Stimulated activated CD4-positive, alpha-beta T cell treated with anti-CD3 and anti-CD28 coated beads, Interleukin-1b, Interleukin-23, amount 100 ng/mL, for 24 hours (primary cell): ENCODE measurements around the gene GLRX.
"Not testable (repeated sequence)": the region's sequence is repeated elsewhere in the genome, so short reads cannot be mapped to it uniquely, and the experiment has no call there.

Source experiments
- DNase-seq, 4 experiments: peaks; one replicate each; pipeline ENCODE4 v3.0.0-alpha.2; 2020; ENCODE audit warnings: low read depth in 4 of 4, low spot score in 1 of 4

GLRX gene

GRCh38 chr5:95830226-95830625, 7.7 kb upstream of the GLRX start:
- DNase-seq: no peak

DNA sequence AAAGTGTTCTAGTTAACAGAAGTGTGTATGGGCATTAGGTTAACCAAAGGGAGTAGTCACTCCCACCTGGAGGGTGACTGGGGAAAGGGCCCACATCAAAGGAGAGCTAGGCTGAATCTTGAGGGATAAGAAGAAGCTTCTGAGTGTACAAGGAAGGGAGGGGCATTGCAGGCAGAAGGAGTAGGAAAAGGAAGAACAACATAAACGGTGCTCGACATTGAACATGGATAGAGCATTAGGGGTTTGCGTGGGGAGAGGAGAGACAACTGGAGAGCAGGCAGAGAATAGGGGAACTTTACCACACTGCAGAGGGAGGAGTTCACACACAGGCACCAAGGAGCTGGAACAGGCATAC, 5.3 kb upstream of the GLRX start:
- DNase-seq: no peak

DNA sequence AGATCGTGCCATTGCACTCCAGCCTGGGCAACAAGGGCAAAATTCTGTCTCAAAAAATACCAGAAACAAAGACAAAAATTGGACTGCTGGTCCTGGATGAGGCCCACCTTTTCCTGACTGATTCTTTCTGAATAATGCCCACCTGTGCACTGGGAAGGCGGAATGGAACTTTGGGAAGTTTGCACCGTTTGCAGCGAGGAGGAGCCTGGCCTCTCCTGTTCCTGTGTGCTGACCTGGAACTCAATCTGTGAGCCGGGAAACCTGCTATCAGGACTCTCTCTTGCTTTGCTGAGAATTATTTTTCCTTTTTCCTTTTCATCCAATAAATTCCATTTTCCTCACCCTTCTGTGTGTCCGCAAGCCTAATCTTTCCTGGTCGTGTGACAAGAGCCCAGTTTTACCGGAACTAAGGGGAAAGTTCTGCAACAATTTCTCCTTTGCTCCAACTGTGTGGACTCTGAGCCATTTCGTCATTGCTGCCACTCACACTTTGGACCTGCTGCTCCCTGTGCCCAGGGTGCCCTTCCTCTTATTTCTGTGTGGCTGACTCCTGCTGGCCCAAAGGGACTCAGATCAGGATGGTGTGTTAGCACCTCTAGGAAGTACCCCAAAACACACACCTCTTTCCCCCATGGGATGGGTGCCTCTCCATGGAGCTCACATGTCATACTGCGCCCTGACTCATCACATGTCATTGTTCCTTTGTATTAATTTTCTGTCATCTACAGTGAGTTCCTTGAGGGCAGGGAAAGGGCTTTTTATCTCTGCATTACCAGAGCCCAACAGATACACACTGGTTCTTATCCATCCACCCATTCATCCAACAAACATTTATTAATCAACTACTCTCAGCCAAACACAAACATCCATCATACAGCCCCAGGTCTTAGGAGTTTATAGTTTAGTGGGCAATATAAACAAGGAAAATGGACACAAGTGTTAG, 4.7 kb upstream of the GLRX start:
- DNase-seq: no peak

GRCh38 chr5:95825495-95825894, 3.0 kb upstream of the GLRX start:
- no peak for DNase-seq

GRCh38 chr5:95824747-95825146, 2.2 kb upstream of the GLRX start:
- no peak for DNase-seq

- no peak for DNase-seq
These were observed 1.4 kb upstream of the GLRX start for GRCh38 chr5:95823738-95824609.

- no peak for DNase-seq
These were observed 752 bp upstream of the GLRX start for GRCh38 chr5:95823218-95823737.

DNA sequence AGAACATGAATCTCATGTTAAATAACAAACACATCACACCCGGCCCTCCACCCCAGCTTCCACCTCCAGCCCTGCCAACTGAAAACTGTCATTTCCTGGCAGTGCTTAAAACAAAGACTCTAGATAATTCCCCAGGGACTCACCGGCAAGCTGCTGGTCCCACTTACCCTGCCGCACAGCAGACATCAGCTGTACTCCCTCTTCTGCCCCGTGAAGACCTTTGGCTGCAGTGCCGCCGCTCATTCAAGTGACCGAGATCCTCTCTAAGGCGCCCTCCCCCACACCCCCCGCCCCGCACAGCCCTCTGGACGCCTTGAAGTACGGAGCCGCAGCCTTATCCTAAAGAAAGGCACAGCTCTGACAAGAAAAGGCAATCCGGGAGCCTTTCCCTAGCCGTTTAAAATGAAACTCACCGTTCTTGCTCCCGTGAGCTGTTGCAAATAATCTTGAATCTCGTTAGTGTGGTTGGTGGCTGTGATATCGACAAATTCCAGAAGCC, 434 bp downstream of the GLRX start:
- DNase-seq: no peak

- DNase-seq: no peak
These were observed 1.2 kb downstream of the GLRX start for GRCh38 chr5:95821110-95822021.

DNA sequence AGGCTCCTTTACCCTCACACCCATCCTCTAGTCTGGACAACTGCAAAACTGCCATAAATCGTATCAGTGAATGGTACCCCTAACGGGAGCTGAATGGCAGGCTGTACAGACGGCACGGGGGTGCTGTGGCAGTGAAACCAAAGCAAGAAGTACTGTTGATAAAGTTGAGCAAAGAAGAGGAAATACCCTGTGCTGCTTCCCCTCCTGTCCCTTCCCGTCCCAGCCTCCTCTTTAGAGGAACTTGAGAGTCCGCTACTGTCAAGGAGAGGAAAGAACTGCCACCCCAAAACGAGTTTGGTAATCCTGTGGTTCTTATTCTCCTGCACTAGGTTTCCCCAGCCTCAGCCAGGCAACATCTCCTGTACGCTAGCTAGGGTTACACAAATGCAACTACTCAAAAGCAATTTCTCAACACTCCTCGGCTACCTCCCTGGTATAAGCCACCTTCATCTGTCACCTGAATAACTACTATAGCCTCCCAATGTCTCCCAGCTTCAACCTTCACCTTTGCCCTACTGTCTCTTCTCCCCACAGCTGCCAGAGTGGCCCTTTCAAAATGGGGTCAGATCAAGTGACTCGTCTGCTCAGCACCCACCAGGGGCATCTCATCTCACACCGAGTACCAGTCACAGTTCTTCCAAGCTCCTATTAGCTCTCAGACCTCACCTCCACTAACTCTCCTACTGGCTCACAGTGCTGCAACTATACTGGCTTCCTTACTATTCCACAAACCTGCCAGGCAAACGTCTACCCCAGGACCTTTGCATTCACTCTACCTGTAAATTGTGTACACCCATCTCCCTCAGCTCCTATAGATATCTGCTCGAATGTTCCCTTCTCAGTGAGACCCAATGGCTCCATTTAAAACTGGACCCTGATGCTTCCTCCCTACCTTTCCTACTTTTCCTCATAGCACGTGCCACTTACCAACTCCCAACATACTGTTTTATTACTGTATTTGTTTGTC, 4.1 kb downstream of the GLRX start:
- DNase-seq: no peak

DNA sequence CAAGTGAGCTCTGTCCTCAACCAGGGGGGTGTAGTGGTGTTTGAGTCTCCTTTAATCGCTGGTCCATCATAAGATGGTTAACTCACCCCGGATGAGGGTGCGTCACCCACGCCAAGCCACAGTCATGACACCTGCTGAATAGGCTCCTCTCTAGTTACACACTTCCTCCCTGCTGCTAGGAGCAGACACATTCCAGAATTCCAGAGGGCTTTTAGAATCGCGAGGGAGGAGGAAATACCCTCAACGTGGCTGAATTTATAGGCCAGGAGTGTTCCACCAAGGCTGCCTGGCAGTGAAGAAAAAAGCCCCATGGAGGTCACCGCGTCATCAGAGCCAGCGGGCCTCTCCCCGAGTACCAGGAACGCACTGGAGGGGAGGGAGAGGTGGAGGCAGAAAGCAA, 5.1 kb downstream of the GLRX start:
- DNase-seq: no peak

DNA sequence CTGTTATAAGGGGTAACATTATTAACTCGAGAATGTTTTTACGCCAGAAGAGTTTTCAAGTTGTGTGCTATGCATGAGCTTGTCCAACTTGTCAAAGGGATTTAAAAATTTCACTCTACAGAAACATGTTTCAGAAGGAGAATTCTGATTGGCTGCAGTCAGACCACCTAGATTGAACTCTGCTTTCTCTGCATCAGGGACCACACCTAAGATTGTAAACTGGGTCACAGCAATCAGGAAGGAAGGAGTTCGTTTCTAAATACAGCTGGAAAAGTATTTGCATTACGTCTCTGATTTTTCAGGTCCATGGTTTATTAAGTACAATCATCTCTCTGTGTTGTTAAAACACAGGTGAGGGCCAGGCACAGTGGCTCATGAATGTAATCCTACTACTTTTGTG, 5.8 kb downstream of the GLRX start:
- DNase-seq: no peak

- DNase-seq: no peak
These were observed 6.2 kb downstream of the GLRX start for GRCh38 chr5:95816341-95816740.

DNA sequence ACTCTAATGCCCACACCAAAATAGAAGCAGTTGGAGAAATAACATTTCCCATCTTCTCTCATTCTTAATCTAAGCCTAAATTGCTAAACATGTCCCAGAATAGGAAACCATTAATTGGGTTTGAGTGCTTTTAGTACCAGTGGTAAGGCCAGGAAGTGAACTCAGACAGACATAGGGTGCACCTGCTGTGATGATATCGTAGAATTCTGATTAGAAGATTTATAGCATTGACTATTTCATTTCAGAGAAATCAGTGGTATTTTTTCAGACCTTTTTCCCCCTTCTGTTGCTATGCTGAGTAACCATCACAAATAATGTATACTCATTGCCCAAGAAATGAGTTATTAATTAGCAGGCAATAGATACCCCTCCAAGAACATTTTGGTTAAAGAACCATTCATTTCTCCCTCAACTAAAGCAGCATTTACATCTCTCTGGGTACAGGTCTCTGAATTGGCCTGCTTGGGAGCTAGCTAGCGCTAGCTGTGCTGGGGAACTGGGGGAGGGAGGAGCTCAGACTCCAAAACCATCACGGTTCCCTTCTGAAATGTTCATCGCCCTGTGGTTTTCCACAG, 7.3 kb downstream of the GLRX start:
- DNase-seq: no peak

DNA sequence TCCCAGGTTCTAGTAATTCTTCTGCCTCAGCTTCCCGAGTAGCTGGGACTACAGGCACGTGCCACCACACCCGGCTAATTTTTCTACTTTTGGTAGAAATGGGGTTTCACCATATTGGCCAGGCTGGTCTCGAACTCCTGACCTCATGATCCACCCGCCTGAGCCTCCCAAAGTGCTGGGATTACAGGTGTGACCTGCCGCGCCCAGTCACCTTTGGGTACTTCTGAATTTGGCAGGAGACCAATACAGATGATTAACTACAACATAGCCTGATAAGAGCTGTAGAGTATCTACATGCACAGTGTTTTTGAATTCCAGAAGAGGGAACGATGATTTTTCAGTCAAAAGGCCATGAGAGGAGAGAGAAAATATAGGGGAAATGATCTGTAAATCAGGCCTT, 9.5 kb downstream of the GLRX start:
- not testable (repeated sequence) for DNase-seq

GRCh38 chr5:95812074-95812471, 10.5 kb downstream of the GLRX start:
- no peak for DNase-seq

DNA sequence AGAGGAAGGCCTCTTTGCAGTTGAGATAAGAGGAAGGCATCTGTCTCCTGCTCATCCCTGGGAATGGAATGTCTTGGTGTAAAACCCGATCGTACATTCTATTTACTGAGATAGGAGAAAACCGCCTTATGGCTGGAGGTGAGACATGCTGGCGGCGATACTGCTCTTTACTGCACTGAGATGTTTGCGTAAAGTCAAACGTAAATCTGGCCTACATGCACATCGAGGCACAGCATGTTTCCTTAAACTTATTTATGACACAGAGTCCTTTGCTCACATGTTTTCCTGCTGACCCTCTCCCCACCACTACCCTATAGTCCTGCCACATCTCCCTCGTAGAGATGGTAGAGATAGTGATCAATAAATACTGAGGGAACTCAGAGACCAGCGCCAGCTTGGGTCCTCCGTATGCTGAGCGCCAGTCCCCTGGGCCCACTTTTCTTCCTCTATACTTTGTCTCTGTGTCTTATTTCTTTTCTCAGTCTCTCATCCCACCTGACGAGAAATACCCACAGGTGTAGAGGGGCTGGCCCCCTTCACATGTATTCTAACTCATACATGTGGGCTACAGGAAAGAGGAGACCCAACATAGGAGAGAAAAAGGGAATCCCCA, 11.0 kb downstream of the GLRX start:
- DNase-seq: not testable (repeated sequence)

GRCh38 chr5:95811126-95811423, 11.5 kb downstream of the GLRX start:
- DNase-seq: not testable (repeated sequence)
